Caco-2 (cell line): Measurements from ENCODE around the gene TCP11. TPM values are rescaled to one million over a fixed set of nuclear protein-coding genes. Genes with fewer than 3 reads are reported as not detected.
"Not testable (repeated sequence)": the region's sequence is repeated elsewhere in the genome, so short reads cannot be mapped to it uniquely, and the experiment has no call there.

Source experiments
- BruUV-seq: library from RNA; stranded (reverse); fragments of 400-500 nt; replicated peaks from 2 replicates; lab custom pipeline; 2021; lab: Mats Ljungman, UMichigan
- CTCF ChIA-PET: fragments of 300-600 bp; sonication (Branson Sonifier 250); formaldehyde crosslinking; loops from one replicate; lab custom pipeline; 2022; ENCODE audit warnings: antibody characterized with exemption; lab: Charles Lee
- POLR2A ChIA-PET: fragments of 300-600 bp; sonication (Branson Sonifier 250); formaldehyde crosslinking; loops from one replicate; lab custom pipeline; 2022; ENCODE audit warnings: antibody characterized with exemption; lab: Charles Lee
- DNase-seq, 2 experiments: peaks; one replicate each; pipeline versions ENCODE4 v3.0.0 to v3.0.0-alpha.2; 2020 to 2022
- H3K27me3 ChIP-seq: replicated peaks from 2 replicates; pipeline ENCODE4 v1.6.0; 2011; ENCODE audit warnings: low read length; ENCODE audit not compliant: control insufficient read depth, insufficient read depth
- H3K36me3 ChIP-seq: 2 replicates; pipeline ENCODE4 v1.5.1; 2011; ENCODE audit warnings: low read length; ENCODE audit not compliant: control insufficient read depth, insufficient read depth
- H3K4me1 ChIP-seq: fragments of 250-450 bp; sonication (Bioruptor Pico); 2 replicates; pipeline ENCODE4 v1.5.1; 2020; ENCODE audit warnings: mild to moderate bottlenecking
- H3K4me3 ChIP-seq: 2 replicates; pipeline ENCODE4 v1.5.1; 2011; ENCODE audit warnings: low read depth, mild to moderate bottlenecking, control low read depth, low read length
- H3K9me3 ChIP-seq: fragments of 250-450 bp; sonication (Bioruptor Pico); 2 replicates; pipeline ENCODE4 v1.5.1; 2020; ENCODE audit warnings: mild to moderate bottlenecking, moderate library complexity
- H3K27ac Mint-ChIP-seq: one replicate; pipeline ENCODE4 v1.8.0; 2022; ENCODE audit warnings: mixed read lengths; ENCODE audit not compliant: unreplicated experiment
- H3K27me3 Mint-ChIP-seq: one replicate; pipeline ENCODE4 v1.8.0; 2022; ENCODE audit warnings: mixed read lengths; ENCODE audit not compliant: insufficient read depth, unreplicated experiment
- H3K36me3 Mint-ChIP-seq: one replicate; pipeline ENCODE4 v1.8.0; 2022; ENCODE audit warnings: mild to moderate bottlenecking, mixed read lengths; ENCODE audit not compliant: insufficient read depth, unreplicated experiment
- H3K4me1 Mint-ChIP-seq: one replicate; pipeline ENCODE4 v1.8.0; 2022; ENCODE audit warnings: low read depth, mixed read lengths; ENCODE audit not compliant: unreplicated experiment
- H3K4me3 Mint-ChIP-seq: one replicate; pipeline ENCODE4 v1.8.0; 2022; ENCODE audit warnings: mild to moderate bottlenecking, moderate library complexity, mixed read lengths; ENCODE audit not compliant: unreplicated experiment
- H3K9me3 Mint-ChIP-seq: one replicate; pipeline ENCODE4 v1.8.0; 2022; ENCODE audit warnings: mixed read lengths; ENCODE audit not compliant: unreplicated experiment
- CTCF ChIP-seq, 2 experiments: fragments of 200-600 bp in 1 of 2; IDR thresholded peaks; 1 replicate in 1 of 2; 2 replicates in 1 of 2; pipeline versions ENCODE4 v1.5.1 to v1.8.0; 2011 to 2022; ENCODE audit warnings: antibody characterized with exemption in 1 of 2, control low read depth in 1 of 2, inconsistent platforms in 1 of 2, low read depth in 1 of 2, low read length in 1 of 2, mild to moderate bottlenecking in 1 of 2, moderate library complexity in 1 of 2; ENCODE audit not compliant: insufficient read depth in 1 of 2, severe bottlenecking in 1 of 2, unreplicated experiment in 1 of 2
- intact Hi-C: fragments of 100-400 bp; cut with micrococcal nuclease; formaldehyde crosslinking; loops from one replicate; pipeline ENCODE4 v1.10.0; 2022; ENCODE audit not compliant: unreplicated experiment
- total RNA-seq: library from RNA; stranded (reverse); gene quantifications from 2 replicates; pipeline ENCODE4 v1.2.3, GENCODE V29; 2022

The TCP11 gene
- total RNA-seq, 1 experiment from 2014 or later = not detected

- Histone ChIP-seq H3K4me1 (no peaks in the 10 kb centered on the region), H3K4me3 (no peak overlapping the region), H3K9me3 (no peaks in the 10 kb centered on the region), H3K36me3 (no peaks in the 10 kb centered on the region), H3K27me3 (no peaks in the 10 kb centered on the region)
- no peak overlapping the region for H3K27ac Mint-ChIP-seq
- no peaks in the 10 kb centered on the region for H3K9me3 Mint-ChIP-seq
- POLR2A ChIA-PET = no interaction called here
- TF ChIP-seq CTCF (IDR thresholded peaks at IDR 0.05; ENCODE audit: insufficient read depth in 1 of 2, low read depth in 1 of 2, low read length in 1 of 2, severe bottlenecking in 1 of 2, unreplicated experiment in 1 of 2) = no peak
- intact Hi-C loops = no loop called here
- peaks cover 9% of the 10 kb centered on the region for H3K4me1 Mint-ChIP-seq
- H3K4me3 Mint-ChIP-seq = no peak overlapping the region
- no peaks in the 10 kb centered on the region for H3K36me3 Mint-ChIP-seq
- DNase-seq = no peak
- no peaks in the 10 kb centered on the region for H3K27me3 Mint-ChIP-seq
- CTCF ChIA-PET = interaction anchor here (0.6 to 1.7 kb wide), 10 partner anchors 27 to 272 kb away, joined by 3 to 22 read pairs (median 4); partner anchors contain the start of gene ANKS1A
- no TSS peak for BruUV-seq
Observed at GRCh38 chr6:35139470-35139869, 1.7 kb downstream of the TCP11 start.

- H3K27ac Mint-ChIP-seq, H3K36me3 Mint-ChIP-seq, POLR2A ChIA-PET, H3K9me3 Mint-ChIP-seq, BruUV-seq, H3K4me3 Mint-ChIP-seq, intact Hi-C loops, H3K4me1 ChIP-seq, DNase-seq, H3K4me3 ChIP-seq, H3K27me3 ChIP-seq, H3K36me3 ChIP-seq, H3K9me3 ChIP-seq, H3K4me1 Mint-ChIP-seq, H3K27me3 Mint-ChIP-seq: not testable (repeated sequence)
- CTCF ChIA-PET = interaction anchor here (0.6 kb wide), 1 partner anchor 123 kb away, joined by 5 read pairs; no protein-coding TSS in a partner anchor
Observed at GRCh38 chr6:35138191-35138590, 2.9 kb downstream of the TCP11 start.

GRCh38 chr6:35136185-35136584, 5.0 kb downstream of the TCP11 start:
- TF ChIP-seq CTCF (IDR thresholded peaks at IDR 0.05; ENCODE audit: insufficient read depth in 1 of 2, low read depth in 1 of 2, low read length in 1 of 2, severe bottlenecking in 1 of 2, unreplicated experiment in 1 of 2) = no peak

More at GRCh38 chr6:35136185-35136584, 5.0 kb downstream of the TCP11 start:
- H3K4me3 ChIP-seq = no peak overlapping the region
- no TSS peak for BruUV-seq
- ChIA-PET POLR2A (no interaction called here), CTCF (no interaction called here)
- intact Hi-C loops = no loop called here
- no peaks in the 10 kb centered on the region for H3K27me3 Mint-ChIP-seq
- no peaks in the 10 kb centered on the region for H3K36me3 ChIP-seq
- peaks cover 9% of the 10 kb centered on the region for H3K4me1 Mint-ChIP-seq
- H3K36me3 Mint-ChIP-seq = no peaks in the 10 kb centered on the region
- H3K9me3 ChIP-seq = no peaks in the 10 kb centered on the region
- no peaks in the 10 kb centered on the region for H3K4me1 ChIP-seq
- H3K27me3 ChIP-seq = no peaks in the 10 kb centered on the region
- H3K9me3 Mint-ChIP-seq = no peaks in the 10 kb centered on the region
- no peak for DNase-seq
- H3K27ac Mint-ChIP-seq = no peak overlapping the region
- H3K4me3 Mint-ChIP-seq = no peak overlapping the region
